WTC11 (cell line): Measurements from ENCODE around the gene NAGS. TPM values are rescaled to one million over a fixed set of nuclear protein-coding genes. Genes with fewer than 3 reads are reported as not detected.
A peak's percentile ranks its signal among the peaks of the same experiment; 100 is the strongest.

Source experiments
- ATAC-seq: fragments of 200-7000 bp; cut with Tn5 transposase; 2 replicates; pipeline ENCODE4 v1.10.0; 2021; ENCODE audit warnings: mild to moderate bottlenecking, moderate library complexity
- CTCF ChIA-PET: fragments of 300-600 bp; sonication (Branson Sonifier 250); formaldehyde crosslinking; loops from one replicate; lab custom pipeline; 2021; ENCODE audit warnings: antibody characterized with exemption; lab: Charles Lee
- POLR2A ChIA-PET: fragments of 350-600 bp; sonication (Branson Sonifier 250); formaldehyde crosslinking; loops from one replicate; lab custom pipeline; 2021; ENCODE audit warnings: antibody characterized with exemption; lab: Charles Lee
- DNase-seq: peaks from one replicate; pipeline ENCODE4 v3.0.0; 2021; ENCODE audit warnings: low spot score
- H3K27ac Mint-ChIP-seq: 2 replicates; pipeline ENCODE4 v1.8.0; 2021; ENCODE audit warnings: mixed read lengths
- H3K27me3 Mint-ChIP-seq: 2 replicates; pipeline ENCODE4 v1.8.0; 2021; ENCODE audit warnings: low read depth, mild to moderate bottlenecking, moderate library complexity, mixed read lengths
- H3K36me3 Mint-ChIP-seq: 2 replicates; pipeline ENCODE4 v1.8.0; 2021; ENCODE audit warnings: mixed read lengths
- H3K4me1 Mint-ChIP-seq: 2 replicates; pipeline ENCODE4 v1.8.0; 2022; ENCODE audit warnings: mixed read lengths
- H3K4me3 Mint-ChIP-seq: 2 replicates; pipeline ENCODE4 v1.8.0; 2021; ENCODE audit warnings: mild to moderate bottlenecking, moderate library complexity, mixed read lengths
- H3K9me3 Mint-ChIP-seq: 2 replicates; pipeline ENCODE4 v1.8.0; 2021; ENCODE audit warnings: mixed read lengths
- ATF2 ChIP-seq: sonication (generic); formaldehyde crosslinking; IDR thresholded peaks from 2 replicates; pipeline ENCODE4 v1.8.1; 2022; ENCODE audit warnings: low read depth, missing genetic modification reagents, borderline replicate concordance
- CREB1 ChIP-seq: sonication (generic); formaldehyde crosslinking; IDR thresholded peaks from 2 replicates; pipeline ENCODE4 v1.8.0; 2023; ENCODE audit warnings: mild to moderate bottlenecking, missing genetic modification reagents
- E2F4 ChIP-seq: sonication (generic); formaldehyde crosslinking; IDR thresholded peaks from 2 replicates; pipeline ENCODE4 v1.8.1; 2022; ENCODE audit warnings: low read depth, mild to moderate bottlenecking, moderate library complexity, missing genetic modification reagents, borderline replicate concordance
- ELF4 ChIP-seq: sonication (generic); formaldehyde crosslinking; IDR thresholded peaks from 2 replicates; pipeline ENCODE4 v1.8.1; 2022; ENCODE audit warnings: low read depth, mild to moderate bottlenecking, moderate library complexity, missing genetic modification reagents
- FOXJ3 ChIP-seq: sonication (generic); formaldehyde crosslinking; IDR thresholded peaks from 2 replicates; pipeline ENCODE4 v1.9.0; 2021; ENCODE audit warnings: missing genetic modification reagents, mild to moderate bottlenecking, borderline replicate concordance
- GABPB1 ChIP-seq: sonication (generic); formaldehyde crosslinking; IDR thresholded peaks from 2 replicates; pipeline ENCODE4 v1.8.1; 2023; ENCODE audit warnings: mild to moderate bottlenecking, missing genetic modification reagents
- NR1H2 ChIP-seq: sonication (generic); formaldehyde crosslinking; IDR thresholded peaks from 2 replicates; pipeline ENCODE4 v1.9.0; 2021; ENCODE audit warnings: mild to moderate bottlenecking, moderate library complexity, missing genetic modification reagents
- PRDM15 ChIP-seq: sonication (generic); formaldehyde crosslinking; IDR thresholded peaks from 2 replicates; pipeline ENCODE4 v1.8.0; 2022; ENCODE audit warnings: missing genetic modification reagents
- TEAD4 ChIP-seq: sonication (generic); formaldehyde crosslinking; IDR thresholded peaks from 2 replicates; pipeline ENCODE4 v1.8.0; 2022; ENCODE audit warnings: mild to moderate bottlenecking, missing genetic modification reagents
- ZNF121 ChIP-seq: sonication (generic); formaldehyde crosslinking; IDR thresholded peaks from 2 replicates; pipeline ENCODE4 v1.8.0; 2023; ENCODE audit warnings: missing genetic modification reagents
- ZNF219 ChIP-seq: sonication (generic); formaldehyde crosslinking; IDR thresholded peaks from 2 replicates; pipeline ENCODE4 v1.8.0; 2023; ENCODE audit warnings: missing genetic modification reagents, mild to moderate bottlenecking, borderline replicate concordance
- ZNF232 ChIP-seq: sonication (generic); formaldehyde crosslinking; IDR thresholded peaks from 2 replicates; pipeline ENCODE4 v1.8.0; 2022; ENCODE audit warnings: mild to moderate bottlenecking, missing genetic modification reagents
- ZNF396 ChIP-seq: fragments of 250-450 bp; sonication (Bioruptor Pico); IDR thresholded peaks from 2 replicates; pipeline ENCODE4 v1.8.0; 2021; ENCODE audit warnings: mild to moderate bottlenecking, moderate library complexity, borderline replicate concordance
- ZNF416 ChIP-seq: fragments of 250-450 bp; sonication (Bioruptor Pico); IDR thresholded peaks from 2 replicates; pipeline ENCODE4 v1.9.0; 2021; ENCODE audit warnings: mild to moderate bottlenecking, inconsistent platforms
- ZNF671 ChIP-seq: fragments of 250-450 bp; sonication (Bioruptor Pico); IDR thresholded peaks from 2 replicates; pipeline ENCODE4 v1.8.0; 2021; ENCODE audit warnings: mild to moderate bottlenecking
- total RNA-seq: library from RNA; stranded (reverse); gene quantifications from 3 replicates; pipeline ENCODE4 v1.2.3, GENCODE V29; 2021
- TF ChIP-seq, protein P1 (sequence below): sonication (generic); formaldehyde crosslinking; IDR thresholded peaks from 2 replicates; pipeline ENCODE4 v1.8.1; 2023; ENCODE audit warnings: mild to moderate bottlenecking, missing genetic modification reagents, borderline replicate concordance
- TF ChIP-seq, protein P2 (sequence below): fragments of 250-450 bp; sonication (Bioruptor Pico); conservative IDR thresholded peaks from 2 replicates; pipeline ENCODE4 v1.9.0; 2021; ENCODE audit warnings: mild to moderate bottlenecking
- TF ChIP-seq, protein P3 (sequence below): sonication (generic); formaldehyde crosslinking; IDR thresholded peaks from 2 replicates; pipeline ENCODE4 v1.8.0; 2022; ENCODE audit warnings: mild to moderate bottlenecking, missing genetic modification reagents

Gene NAGS
- total RNA-seq, 1 experiment from 2014 or later = 8.6 TPM

- DNase-seq (no peak), ATAC-seq (no peak)
- TF ChIP-seq E2F4 (CRISPR knock-in tag) = no peak
- TF ChIP-seq NR1H2 (CRISPR knock-in tag) = no peak
- no peak for TF ChIP-seq TEAD4 (CRISPR knock-in tag)
- no peak for TF ChIP-seq ZNF232 (CRISPR knock-in tag)
- H3K27me3 Mint-ChIP-seq = no peaks in the 10 kb centered on the region
- H3K36me3 Mint-ChIP-seq = peaks cover 51% of the 10 kb centered on the region
- no peak overlapping the region for H3K4me3 Mint-ChIP-seq
- H3K27ac Mint-ChIP-seq = no peak overlapping the region
- ChIA-PET CTCF (no interaction called here), POLR2A (no interaction called here)
- no peaks in the 10 kb centered on the region for H3K4me1 Mint-ChIP-seq
- H3K9me3 Mint-ChIP-seq = no peaks in the 10 kb centered on the region
These were observed 33.0 kb downstream of the NAGS start for GRCh38 chr17:44037471-44037870.

DNA sequence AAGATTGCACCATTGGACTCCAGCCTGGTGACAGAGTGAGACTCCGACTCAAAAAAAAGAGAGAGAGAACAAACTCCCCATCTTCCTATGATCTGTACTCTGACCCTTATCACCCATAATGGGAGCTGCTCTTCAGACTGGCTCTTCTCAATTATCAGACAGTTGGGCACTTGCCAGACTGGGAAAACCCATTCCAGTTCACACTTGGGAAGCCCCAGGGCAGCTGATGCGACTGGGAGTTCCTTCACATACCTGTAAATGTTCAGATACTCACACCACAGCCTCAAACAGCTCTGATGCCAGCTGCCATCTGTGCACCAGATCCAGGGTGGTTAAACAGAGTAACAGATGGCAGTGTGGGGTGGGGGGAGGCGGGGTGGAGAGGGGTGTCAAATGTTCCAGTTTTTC is 34.2 kb downstream of the NAGS start:
- Mint-ChIP-seq H3K9me3 (no peaks in the 10 kb centered on the region), H3K4me3 (no peak overlapping the region), H3K4me1 (no peaks in the 10 kb centered on the region), H3K36me3 (peaks cover 44% of the 10 kb centered on the region)
- ChIA-PET CTCF (no interaction called here), POLR2A (no interaction called here)
- no peak for TF ChIP-seq ELF4
- TF ChIP-seq CREB1 (CRISPR knock-in tag) = no peak
- TF ChIP-seq ZNF121 (CRISPR knock-in tag) = no peak
- TF ChIP-seq, all 79 proteins: peak for 0
- ATAC-seq = no peak
- DNase-seq = no peak
- no peak overlapping the region for H3K27ac Mint-ChIP-seq
- H3K27me3 Mint-ChIP-seq = no peaks in the 10 kb centered on the region

- no peak for DNase-seq
- no peak for ATAC-seq
- Mint-ChIP-seq H3K4me3 (no peak overlapping the region), H3K4me1 (peaks cover 12% of the 10 kb centered on the region), H3K36me3 (peaks cover 35% of the 10 kb centered on the region), H3K27me3 (no peaks in the 10 kb centered on the region), H3K9me3 (no peaks in the 10 kb centered on the region), H3K27ac (peak overlapping the region; percentile 79)
- ChIA-PET POLR2A (no interaction called here), CTCF (interaction anchor here (1.1 to 4.2 kb wide), 3 partner anchors 36 to 126 kb away, joined by 4 to 30 read pairs (median 9); partner anchors contain the start of gene NAGS)
- no peak for TF ChIP-seq ATF2 (CRISPR knock-in tag)
- no peak for TF ChIP-seq ZNF671
- TF ChIP-seq ZNF396 = no peak
- TF ChIP-seq, protein P1, sequence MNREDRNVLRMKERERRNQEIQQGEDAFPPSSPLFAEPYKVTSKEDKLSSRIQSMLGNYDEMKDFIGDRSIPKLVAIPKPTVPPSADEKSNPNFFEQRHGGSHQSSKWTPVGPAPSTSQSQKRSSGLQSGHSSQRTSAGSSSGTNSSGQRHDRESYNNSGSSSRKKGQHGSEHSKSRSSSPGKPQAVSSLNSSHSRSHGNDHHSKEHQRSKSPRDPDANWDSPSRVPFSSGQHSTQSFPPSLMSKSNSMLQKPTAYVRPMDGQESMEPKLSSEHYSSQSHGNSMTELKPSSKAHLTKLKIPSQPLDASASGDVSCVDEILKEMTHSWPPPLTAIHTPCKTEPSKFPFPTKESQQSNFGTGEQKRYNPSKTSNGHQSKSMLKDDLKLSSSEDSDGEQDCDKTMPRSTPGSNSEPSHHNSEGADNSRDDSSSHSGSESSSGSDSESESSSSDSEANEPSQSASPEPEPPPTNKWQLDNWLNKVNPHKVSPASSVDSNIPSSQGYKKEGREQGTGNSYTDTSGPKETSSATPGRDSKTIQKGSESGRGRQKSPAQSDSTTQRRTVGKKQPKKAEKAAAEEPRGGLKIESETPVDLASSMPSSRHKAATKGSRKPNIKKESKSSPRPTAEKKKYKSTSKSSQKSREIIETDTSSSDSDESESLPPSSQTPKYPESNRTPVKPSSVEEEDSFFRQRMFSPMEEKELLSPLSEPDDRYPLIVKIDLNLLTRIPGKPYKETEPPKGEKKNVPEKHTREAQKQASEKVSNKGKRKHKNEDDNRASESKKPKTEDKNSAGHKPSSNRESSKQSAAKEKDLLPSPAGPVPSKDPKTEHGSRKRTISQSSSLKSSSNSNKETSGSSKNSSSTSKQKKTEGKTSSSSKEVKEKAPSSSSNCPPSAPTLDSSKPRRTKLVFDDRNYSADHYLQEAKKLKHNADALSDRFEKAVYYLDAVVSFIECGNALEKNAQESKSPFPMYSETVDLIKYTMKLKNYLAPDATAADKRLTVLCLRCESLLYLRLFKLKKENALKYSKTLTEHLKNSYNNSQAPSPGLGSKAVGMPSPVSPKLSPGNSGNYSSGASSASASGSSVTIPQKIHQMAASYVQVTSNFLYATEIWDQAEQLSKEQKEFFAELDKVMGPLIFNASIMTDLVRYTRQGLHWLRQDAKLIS (CRISPR knock-in tag) = no peak
- TF ChIP-seq FOXJ3 (CRISPR knock-in tag) = no peak
- TF ChIP-seq, protein P2, sequence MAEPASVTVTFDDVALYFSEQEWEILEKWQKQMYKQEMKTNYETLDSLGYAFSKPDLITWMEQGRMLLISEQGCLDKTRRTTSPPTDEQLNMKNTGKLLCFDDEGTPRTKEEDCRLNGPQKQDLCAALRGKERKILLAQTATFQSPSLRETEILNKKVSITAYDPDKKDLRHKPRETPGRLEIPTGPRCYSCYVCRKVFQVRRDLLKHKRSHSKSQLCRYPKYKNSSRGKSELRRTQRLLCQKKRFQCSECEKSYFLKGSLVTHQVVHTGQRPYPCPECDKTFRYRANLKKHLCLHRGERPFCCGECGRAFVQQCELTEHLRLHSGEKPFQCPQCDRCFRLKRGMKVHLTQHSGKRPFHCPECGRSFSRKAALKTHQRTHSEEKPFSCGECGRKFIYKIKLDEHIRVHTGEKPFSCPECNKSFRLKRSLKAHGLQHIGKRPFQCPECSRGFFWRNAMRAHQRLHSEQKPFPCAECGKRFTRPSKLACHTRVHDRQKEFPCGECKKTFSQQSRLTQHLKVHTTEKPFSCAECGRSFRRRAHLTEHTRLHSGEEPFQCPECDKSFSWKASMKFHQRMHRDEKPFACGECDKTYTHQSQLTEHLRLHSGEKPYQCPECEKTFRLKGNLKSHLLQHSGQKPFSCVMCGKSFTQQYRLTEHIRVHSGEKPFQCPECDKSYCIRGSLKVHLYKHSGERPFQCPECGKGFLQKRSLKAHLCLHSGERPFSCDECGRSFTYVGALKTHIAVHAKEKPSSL (CRISPR knock-in tag) = no peak
- TF ChIP-seq ZNF416 (CRISPR knock-in tag) = no peak
- no peak for TF ChIP-seq PRDM15 (CRISPR knock-in tag)
- no peak for TF ChIP-seq ZNF219 (CRISPR knock-in tag)
- TF ChIP-seq, protein P3, sequence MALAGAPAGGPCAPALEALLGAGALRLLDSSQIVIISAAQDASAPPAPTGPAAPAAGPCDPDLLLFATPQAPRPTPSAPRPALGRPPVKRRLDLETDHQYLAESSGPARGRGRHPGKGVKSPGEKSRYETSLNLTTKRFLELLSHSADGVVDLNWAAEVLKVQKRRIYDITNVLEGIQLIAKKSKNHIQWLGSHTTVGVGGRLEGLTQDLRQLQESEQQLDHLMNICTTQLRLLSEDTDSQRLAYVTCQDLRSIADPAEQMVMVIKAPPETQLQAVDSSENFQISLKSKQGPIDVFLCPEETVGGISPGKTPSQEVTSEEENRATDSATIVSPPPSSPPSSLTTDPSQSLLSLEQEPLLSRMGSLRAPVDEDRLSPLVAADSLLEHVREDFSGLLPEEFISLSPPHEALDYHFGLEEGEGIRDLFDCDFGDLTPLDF (CRISPR knock-in tag) = no peak
- no peak for TF ChIP-seq GABPB1 (CRISPR knock-in tag)
These were observed 35.6 kb downstream of the NAGS start for GRCh38 chr17:44039829-44040635.
